ENCODE measurements around the gene REN.

The REN gene

DNA sequence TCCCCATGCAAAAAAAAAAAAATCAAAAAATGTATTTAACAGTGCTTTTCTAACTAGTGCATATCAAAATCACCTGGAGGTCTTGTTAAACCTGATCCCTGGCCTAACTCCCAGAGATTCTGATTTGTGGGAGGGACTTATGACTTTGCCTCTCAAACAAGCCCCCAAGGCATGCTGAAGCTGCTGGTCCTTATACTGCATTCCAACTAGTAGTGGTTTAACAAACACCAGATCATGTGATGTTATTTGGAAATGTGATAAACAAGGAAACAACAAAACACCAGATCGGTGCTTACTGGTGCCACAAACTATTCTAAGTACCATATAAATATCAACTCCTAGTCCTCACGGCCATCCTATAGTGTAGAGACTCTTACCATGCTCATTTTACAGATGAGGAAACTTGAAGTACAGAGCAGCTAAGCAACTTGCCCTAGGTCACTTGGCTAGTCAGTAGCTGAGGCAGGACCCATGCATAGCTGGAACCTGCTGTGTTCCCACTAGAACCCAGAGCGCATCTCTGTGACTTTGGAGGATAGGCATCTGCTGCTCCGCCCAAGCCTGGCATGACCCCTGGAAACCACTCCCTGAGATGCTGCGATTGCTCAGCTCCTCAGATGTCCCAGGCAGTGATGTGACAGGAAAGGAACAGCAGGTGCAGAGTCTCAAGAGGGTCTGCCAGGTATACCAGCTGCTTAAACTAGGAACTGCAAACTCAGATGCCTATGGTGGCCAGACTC, 55.1 kb downstream of the REN start:
- DNase-seq (ENCODE audit: low read depth in 3 of 3): no peak

DNA sequence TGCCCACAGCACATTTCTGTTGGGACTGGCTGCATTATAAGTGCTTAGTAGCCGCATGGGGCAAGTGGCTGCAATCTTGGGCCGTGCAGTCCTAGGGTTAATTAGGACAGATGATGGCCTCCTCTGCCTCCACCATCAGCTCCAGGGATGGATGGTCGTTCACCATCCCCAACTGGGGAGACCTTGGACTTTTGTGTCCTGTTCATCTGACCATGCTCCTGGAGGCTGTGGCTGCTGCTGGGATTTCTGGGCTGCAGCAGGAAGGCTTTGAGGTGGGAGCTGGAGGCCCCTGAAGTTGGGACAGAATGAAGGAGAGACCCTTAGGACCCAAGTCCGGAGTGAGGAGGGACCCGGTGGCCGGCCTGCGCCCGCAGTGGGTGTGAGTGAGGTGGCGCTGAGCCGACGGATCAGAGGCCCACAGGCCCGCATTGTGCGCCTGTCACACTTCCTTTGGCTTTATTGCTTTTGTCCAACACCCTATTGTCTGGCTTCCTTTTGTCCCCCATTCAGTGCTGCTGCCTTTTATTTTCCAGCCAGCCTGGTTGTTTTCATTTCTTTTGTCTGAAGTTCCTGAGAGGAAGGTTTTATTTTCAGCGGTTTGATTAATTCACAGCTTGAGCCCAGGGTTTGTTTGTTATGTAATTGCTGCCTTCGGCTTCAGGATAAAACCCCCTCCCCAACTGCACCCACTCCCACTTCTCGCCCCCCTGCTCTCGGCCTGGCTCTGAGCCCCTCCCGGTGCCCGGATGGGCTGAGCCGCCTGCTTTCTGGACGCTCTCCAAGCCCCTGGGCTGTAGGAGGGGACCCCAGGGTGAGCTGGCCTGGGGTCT, 57.6 kb downstream of the REN start:
- no peak for DNase-seq (ENCODE audit: low read depth in 3 of 3)

DNA sequence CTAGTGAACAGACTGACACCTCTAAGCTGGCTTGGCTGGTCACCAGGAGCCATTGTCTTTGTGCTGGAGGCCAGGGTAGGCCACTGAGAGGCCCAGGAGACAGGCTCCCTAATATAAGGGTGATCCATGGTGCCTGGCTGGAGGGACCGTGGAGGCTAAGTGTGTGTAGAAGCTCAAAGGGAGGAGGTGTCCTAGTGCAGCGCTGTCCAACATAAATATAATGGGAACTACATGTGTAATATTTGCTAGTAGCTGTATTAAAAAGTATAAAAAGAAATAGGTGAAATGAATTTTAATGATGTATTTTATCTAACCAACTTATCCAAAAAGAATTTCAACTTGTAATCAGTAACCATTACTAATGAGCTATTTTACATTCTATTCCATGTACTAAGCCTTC, 58.2 kb downstream of the REN start:
- no peak for DNase-seq (ENCODE audit: low read depth in 3 of 3)

DNA sequence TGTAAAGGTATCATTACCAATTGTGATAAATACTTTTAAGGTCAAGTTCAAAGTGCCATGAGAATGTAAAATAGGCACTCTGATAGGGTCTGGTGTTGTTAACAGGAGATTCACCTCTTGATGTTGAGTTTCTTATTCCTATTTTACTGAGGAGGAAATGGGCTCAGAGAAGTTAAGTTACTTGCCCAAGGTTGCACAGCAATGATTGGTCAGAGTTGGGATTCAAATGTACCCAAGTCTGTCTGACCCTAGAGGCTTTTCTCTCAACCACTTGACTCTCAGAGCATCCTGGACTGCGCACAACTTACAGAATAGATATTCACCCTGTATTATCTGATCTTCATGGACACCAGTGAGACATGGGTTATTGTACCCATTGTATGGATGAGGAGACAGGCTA, 59.3 kb downstream of the REN start:
- DNase-seq (ENCODE audit: low read depth in 3 of 3): no peak

DNA sequence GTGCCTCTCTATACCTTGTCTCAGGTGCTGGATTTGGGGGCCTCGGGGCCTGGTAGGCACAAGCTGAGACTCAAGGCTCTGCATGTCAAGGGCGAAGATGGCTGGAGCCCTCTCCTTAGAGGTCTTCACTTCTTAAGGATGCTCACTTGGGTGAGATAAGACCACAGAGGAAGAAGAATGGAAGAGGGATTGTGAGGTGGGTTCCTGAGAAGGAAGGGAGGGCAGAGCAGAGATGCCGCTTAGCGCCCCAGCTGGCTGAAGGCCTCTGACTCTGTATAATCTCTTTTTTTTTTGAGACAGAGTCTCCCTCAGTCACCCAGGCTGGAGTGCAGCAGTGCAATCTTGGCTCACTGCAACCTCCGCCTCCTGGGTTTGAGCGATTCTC, 61.0 kb downstream of the REN start:
- no peak for DNase-seq (ENCODE audit: low read depth in 3 of 3)

Data from stimulated activated CD4-positive, alpha-beta T cell treated with anti-CD3 and anti-CD28 coated beads, TNF-alpha, amount 100 ng/mL, for 4 hours (primary cell).